H1 (cell line): ENCODE measurements around the gene CAST. TPM values are rescaled to one million over a fixed set of nuclear protein-coding genes. Genes with fewer than 3 reads are reported as not detected.

Source experiments
- CTCF ChIA-PET: fragments of 300-600 bp; sonication (Branson Sonifier 250); formaldehyde crosslinking; loops from one replicate; lab custom pipeline; 2021; ENCODE audit not compliant: partially characterized antibody; lab: Charles Lee
- POLR2A ChIA-PET: fragments of 300-600 bp; sonication (Branson Sonifier 250); formaldehyde crosslinking; loops from one replicate; lab custom pipeline; 2021; ENCODE audit warnings: inconsistent platforms; ENCODE audit not compliant: partially characterized antibody; lab: Charles Lee
- DNase-seq, 2 experiments: peaks; one replicate each; pipeline versions ENCODE4 v3.0.0 to v3.0.0-alpha.2; 2010 to 2022; ENCODE audit warnings: low spot score in 2 of 2, low read depth in 1 of 2, mixed read lengths in 1 of 2
- FAIRE-seq: peaks from 2 replicates; lab custom pipeline; 2011; peaks lifted over from hg19 to GRCh38; lab: Jason Lieb, UNC
- H2AFZ ChIP-seq: 2 replicates; pipeline ENCODE4 v1.8.1; 2012; ENCODE audit warnings: low read length, inconsistent platforms
- H2AK5ac ChIP-seq: 2 replicates; pipeline ENCODE4 v1.6.1; 2013; ENCODE audit warnings: low read depth, low read length
- H2BK120ac ChIP-seq: replicated peaks from 2 replicates; pipeline ENCODE3; 2013; ENCODE audit warnings: low read depth, low read length, inconsistent platforms
- H2BK12ac ChIP-seq: 2 replicates; pipeline ENCODE4 v1.6.1; 2013; ENCODE audit warnings: low read depth, low read length
- H2BK15ac ChIP-seq: 2 replicates; pipeline ENCODE4 v1.6.1; 2013; ENCODE audit warnings: low read length
- H2BK20ac ChIP-seq: 2 replicates; pipeline ENCODE4 v1.6.1; 2013; ENCODE audit warnings: low read length
- H2BK5ac ChIP-seq: 2 replicates; pipeline ENCODE4 v1.6.1; 2013; ENCODE audit warnings: low read depth, low read length
- H3K14ac ChIP-seq: 2 replicates; pipeline ENCODE4 v1.6.1; 2013; ENCODE audit warnings: inconsistent platforms; ENCODE audit not compliant: insufficient read length
- H3K18ac ChIP-seq: 2 replicates; pipeline ENCODE4 v1.6.1; 2013; ENCODE audit warnings: low read length; ENCODE audit errors: extremely low read depth
- H3K23ac ChIP-seq: 2 replicates; pipeline ENCODE4 v1.6.1; 2013; ENCODE audit warnings: inconsistent platforms; ENCODE audit not compliant: insufficient read length
- H3K23me2 ChIP-seq: 2 replicates; pipeline ENCODE4 v1.6.1; 2013; ENCODE audit warnings: low read depth, low read length
- H3K27ac ChIP-seq: 2 replicates; pipeline ENCODE4 v1.6.1; 2011; ENCODE audit warnings: low read depth, low read length, inconsistent platforms
- H3K27me3 ChIP-seq, 4 experiments: replicated peaks in 1 of 4; 1 replicate in 1 of 4; 2 replicates in 3 of 4; pipeline versions ENCODE4 v1.6.1 to v1.8.1; 2011 to 2013; ENCODE audit warnings: low read length in 3 of 4, mild to moderate bottlenecking in 3 of 4, inconsistent platforms in 2 of 4, mixed read lengths in 2 of 4, moderate library complexity in 1 of 4; ENCODE audit not compliant: control insufficient read depth in 3 of 4, insufficient read depth in 3 of 4; ENCODE audit errors: extremely low read depth in 1 of 4
- H3K36me3 ChIP-seq, 4 experiments: 2 replicates each; pipeline versions ENCODE4 v1.6.1 to v1.8.1; 2011 to 2013; ENCODE audit warnings: mild to moderate bottlenecking in 4 of 4, low read length in 3 of 4, moderate library complexity in 2 of 4, control low read depth in 1 of 4, inconsistent platforms in 1 of 4; ENCODE audit not compliant: insufficient read depth in 4 of 4, control insufficient read depth in 2 of 4
- H3K4ac ChIP-seq: replicated peaks from 2 replicates; pipeline ENCODE3; 2013; ENCODE audit warnings: low read length, low read depth, mixed read lengths, inconsistent platforms; ENCODE audit not compliant: insufficient read length
- H3K4me1 ChIP-seq, 4 experiments: replicated peaks in 1 of 4; 1 replicate in 1 of 4; 2 replicates in 3 of 4; pipeline versions ENCODE4 v1.6.1 to v1.8.1; 2011 to 2013; ENCODE audit warnings: low read length in 3 of 4, inconsistent platforms in 2 of 4, mixed read lengths in 1 of 4; ENCODE audit not compliant: insufficient read depth in 4 of 4, control insufficient read depth in 3 of 4
- H3K4me2 ChIP-seq, 2 experiments: 2 replicates each; pipeline versions ENCODE4 v1.6.1 to v1.8.1; 2011 to 2013; ENCODE audit warnings: low read depth in 2 of 2, low read length in 2 of 2, control low read depth in 1 of 2, inconsistent platforms in 1 of 2, mild to moderate bottlenecking in 1 of 2; ENCODE audit not compliant: insufficient read depth in 1 of 2
- H3K4me3 ChIP-seq, 4 experiments: fragments of 200-600, 300-600 bp in 1 of 4; sonication (generic), shearing (Covaris generic), sonication (Bioruptor Twin) in 1 of 4; 2 replicates each; pipeline versions ENCODE4 v1.5.1 to v1.8.1; 2011 to 2016; ENCODE audit warnings: low read length in 4 of 4, low read depth in 3 of 4, control low read depth in 2 of 4, inconsistent platforms in 2 of 4, mild to moderate bottlenecking in 2 of 4, mixed read lengths in 1 of 4, moderate library complexity in 1 of 4; ENCODE audit not compliant: insufficient read depth in 2 of 4; ENCODE audit errors: extremely low read depth in 1 of 4
- H3K56ac ChIP-seq: replicated peaks from 2 replicates; pipeline ENCODE3; 2013; ENCODE audit warnings: low read depth, mild to moderate bottlenecking, mixed read lengths, low read length, inconsistent platforms; ENCODE audit not compliant: insufficient read length
- H3K79me1 ChIP-seq: 2 replicates; pipeline ENCODE4 v1.6.1; 2013; ENCODE audit warnings: low read depth, low read length, control low read depth
- H3K79me2 ChIP-seq, 2 experiments: 2 replicates each; pipeline versions ENCODE4 v1.6.1 to v1.8.1; 2012 to 2013; ENCODE audit warnings: low read length in 2 of 2, mild to moderate bottlenecking in 2 of 2, inconsistent platforms in 1 of 2; ENCODE audit not compliant: insufficient read depth in 2 of 2, control insufficient read depth in 1 of 2
- H3K9ac ChIP-seq, 4 experiments: replicated peaks in 1 of 4; 1 replicate in 1 of 4; 2 replicates in 3 of 4; pipeline versions ENCODE4 v1.6.1 to v1.8.1; 2011 to 2013; ENCODE audit warnings: low read depth in 3 of 4, low read length in 3 of 4, control low read depth in 2 of 4, mild to moderate bottlenecking in 2 of 4, moderate library complexity in 2 of 4, inconsistent platforms in 1 of 4; ENCODE audit errors: extremely low read depth in 1 of 4
- H3K9me3 ChIP-seq, 2 experiments: 2 replicates each; pipeline versions ENCODE4 v1.6.1 to v1.8.1; 2012 to 2013; ENCODE audit warnings: mild to moderate bottlenecking in 2 of 2, moderate library complexity in 2 of 2, control low read depth in 1 of 2, inconsistent platforms in 1 of 2, low read depth in 1 of 2, low read length in 1 of 2, mixed read lengths in 1 of 2; ENCODE audit not compliant: insufficient read depth in 2 of 2
- H4K20me1 ChIP-seq, 2 experiments: replicated peaks in 1 of 2; 2 replicates each; pipeline versions ENCODE3 to v1.8.1; 2011 to 2013; ENCODE audit warnings: inconsistent platforms in 2 of 2, low read length in 2 of 2, mild to moderate bottlenecking in 1 of 2; ENCODE audit not compliant: insufficient read depth in 2 of 2, control insufficient read depth in 1 of 2
- H4K5ac ChIP-seq: 2 replicates; pipeline ENCODE4 v1.6.1; 2013; ENCODE audit warnings: low read length, low read depth, mixed read lengths, inconsistent platforms; ENCODE audit not compliant: insufficient read length
- H4K8ac ChIP-seq: 2 replicates; pipeline ENCODE4 v1.8.0; 2013; ENCODE audit warnings: mild to moderate bottlenecking, moderate library complexity, low read length, inconsistent platforms; ENCODE audit not compliant: insufficient read depth; ENCODE audit errors: extremely low read depth
- H4K91ac ChIP-seq: replicated peaks from 2 replicates; pipeline ENCODE3; 2013; ENCODE audit warnings: low read length, mixed read lengths, inconsistent platforms; ENCODE audit not compliant: insufficient read length
- CBX8 ChIP-seq: fragments of 300-800, 300-1000 bp; sonication (generic); IDR thresholded peaks from 2 replicates; pipeline ENCODE4 v1.7.1; 2016; ENCODE audit warnings: low read depth, low read length, borderline replicate concordance
- E2F6 ChIP-seq: IDR thresholded peaks from 2 replicates; pipeline ENCODE4 v1.6.1; 2012; ENCODE audit warnings: inconsistent platforms
- GTF2F1 ChIP-seq: IDR thresholded peaks from 2 replicates; pipeline ENCODE4 v1.6.1; 2012; ENCODE audit warnings: low read depth, low read length, improper control_type of control experiment, borderline replicate concordance
- HDAC6 ChIP-seq: IDR thresholded peaks from one replicate; pipeline ENCODE4 v1.7.1; 2012; ENCODE audit warnings: low read depth, mild to moderate bottlenecking, inconsistent platforms, low read length, moderate library complexity
- RAD21 ChIP-seq, 2 experiments: IDR thresholded peaks in 1 of 2; conservative IDR thresholded peaks in 1 of 2; 2 replicates each; pipeline ENCODE4 v1.6.1; 2011; ENCODE audit warnings: low read depth in 2 of 2, low read length in 2 of 2, improper control_type of control experiment in 1 of 2, inconsistent platforms in 1 of 2, mild to moderate bottlenecking in 1 of 2, moderate library complexity in 1 of 2
- SUZ12 ChIP-seq: fragments of 200-600 bp; sonication (generic); IDR thresholded peaks from 2 replicates; pipeline ENCODE4 v1.6.1; 2012; ENCODE audit warnings: mild to moderate bottlenecking, inconsistent platforms, low read length, moderate library complexity, mixed read lengths
- TEAD4 ChIP-seq: IDR thresholded peaks from 2 replicates; pipeline ENCODE4 v1.6.1; 2012; ENCODE audit warnings: low read depth, low read length, inconsistent platforms, mixed read lengths
- polyA plus RNA-seq, 7 experiments: library from polyadenylated mRNA; depleted of rRNA in 3 of 7; stranded (reverse) in 5 of 7; unstranded in 2 of 7; fragments of >200 nt in 5 of 7; fragments of 200-250 nt in 2 of 7; gene quantifications; 1 replicate in 5 of 7; 2 replicates in 1 of 7; 4 replicates in 1 of 7; pipeline versions ENCODE4 v1.2.1 to v1.2.3, GENCODE V29; 2011 to 2013; ENCODE audit warnings: missing spikeins in 2 of 7, mixed read lengths in 2 of 7
- total RNA-seq: library from RNA; stranded (reverse); fragmentation: NEBNext Ultra II Directional; extraction: Animal tissue kit (Norgen Biotek cat#: 25700); gene quantifications from 2 replicates; pipeline ENCODE4 v1.2.1, GENCODE V29; 2021

The CAST gene
- total and polyA plus RNA-seq, 2 of the 8 experiments (the other 6 are each of a cell fraction or from before 2014, with no cell fraction given): 9.0 to 48.2 TPM

- H3K14ac ChIP-seq: no peak overlapping the region
- no peak overlapping the region for H3K4ac ChIP-seq
- CTCF ChIA-PET: interaction anchor here (1.0 to 1.9 kb wide), 5 partner anchors 9 to 103 kb away, joined by 3 to 7 read pairs (median 4); no protein-coding TSS in a partner anchor
- H3K23ac ChIP-seq: no peak overlapping the region
- no peak overlapping the region for H4K5ac ChIP-seq
- no peaks in the 10 kb centered on the region for H3K79me2 ChIP-seq
- H3K18ac ChIP-seq: no peak overlapping the region
- FAIRE-seq (no peak), DNase-seq (no peak)
- 0 out of 7 replicates have a peak, but pooled peaks cover 0 to 4% (median 0%) of the 10 kb centered on the region in 4 experiments for H3K4me1 ChIP-seq
- POLR2A ChIA-PET: interaction anchor here (1.5 kb wide), 1 partner anchor 11 kb away, joined by 8 read pairs; no protein-coding TSS in a partner anchor
- TF ChIP-seq GTF2F1 (no peak), SUZ12 (no peak), CBX8 (no peak), E2F6 (no peak), TEAD4 (no peak), RAD21 (IDR thresholded peaks at IDR 0.05 in 1 of 2, conservative IDR thresholded peaks at IDR 0.05 in 1 of 2; ENCODE audit: low read depth in 2 of 2, low read length in 2 of 2) (no peak), HDAC6 (no peak)
- H2BK12ac ChIP-seq: no peak overlapping the region; the same call in 1 of the 2 replicates
- no peak overlapping the region for H2BK20ac ChIP-seq
- H4K8ac ChIP-seq: no peak overlapping the region
- no peak overlapping the region for H2BK120ac ChIP-seq
- H4K91ac ChIP-seq: no peak overlapping the region
- H3K27ac ChIP-seq: no peak overlapping the region; the same call in 1 of the 2 replicates
- H3K4me3 ChIP-seq: no peak overlapping the region
- H3K56ac ChIP-seq: no peak overlapping the region
- H4K20me1 ChIP-seq: no peaks in the 10 kb centered on the region
- no peak overlapping the region for H2BK15ac ChIP-seq
- H3K9ac ChIP-seq: no peak overlapping the region; a peak in 1 of 7 replicates
- no peaks in the 10 kb centered on the region for H3K23me2 ChIP-seq
- no peaks in the 10 kb centered on the region for H3K9me3 ChIP-seq
- no peaks in the 10 kb centered on the region for H3K36me3 ChIP-seq
- no peaks in the 10 kb centered on the region; the same call in 1 of the 2 replicates for H3K79me1 ChIP-seq
- H3K4me2 ChIP-seq: no peak overlapping the region
- no peak overlapping the region for H2BK5ac ChIP-seq
- no peak overlapping the region for H2AK5ac ChIP-seq
- no peaks in the 10 kb centered on the region for H3K27me3 ChIP-seq
- no peak overlapping the region for H2AFZ ChIP-seq
Measured at GRCh38 chr5:96714450-96714849, 52.3 kb downstream of the CAST start.
